Mucosa of descending colon (tissue), 3 donors: ENCODE results near the gene LMBR1L. TPM values are rescaled to one million over a fixed set of nuclear protein-coding genes. Genes with fewer than 3 reads are reported as not detected.
A peak's percentile ranks its signal among the peaks of the same experiment; 100 is the strongest.

Experiments used
- ATAC-seq: fragments of 200-7000 bp; cut with Tn5 transposase; one replicate; pipeline ENCODE4 v1.9.1; 2020; ENCODE audit warnings: mild to moderate bottlenecking, moderate library complexity
- DNase-seq, 3 donors: peaks; one replicate each; pipeline ENCODE4 v3.0.0-alpha.2; 2020
- H3K36me3 ChIP-seq: fragments of 200-600 bp; one replicate; pipeline ENCODE4 v1.8.0; 2021; ENCODE audit warnings: low read depth, mild to moderate bottlenecking
- H3K4me1 ChIP-seq: fragments of 200-600 bp; one replicate; pipeline ENCODE4 v1.8.0; 2021; ENCODE audit warnings: low read depth, mild to moderate bottlenecking
- H3K4me3 ChIP-seq: fragments of 200-600 bp; one replicate; pipeline ENCODE4 v1.8.0; 2021; ENCODE audit warnings: mild to moderate bottlenecking
- H3K9me3 ChIP-seq: fragments of 200-600 bp; one replicate; pipeline ENCODE4 v1.8.0; 2021; ENCODE audit warnings: mild to moderate bottlenecking
- intact Hi-C, 2 donors: fragments of 100-400 bp; cut with DNase I in 1 of 2; cut with micrococcal nuclease in 1 of 2; formaldehyde crosslinking; loops; one replicate each; pipeline versions ENCODE4 v1.11.0 to v1.11.1; 2022; cut with DNase I, micrococcal nuclease
- total RNA-seq, 3 donors: library from RNA; stranded (reverse); fragmentation: NEBNext Ultra II Directional in 2 of 3; extraction: Animal tissue kit (Norgen Biotek cat#: 25700) in 2 of 3; gene quantifications; one replicate each; pipeline versions ENCODE4 v1.2.1 to v1.2.4, GENCODE V29; 2021 to 2023
- TF ChIP-seq, protein P1 (sequence below): fragments of 200-600 bp; IDR thresholded peaks from one replicate; pipeline ENCODE4 v1.8.0; 2022; ENCODE audit warnings: antibody characterized with exemption, mild to moderate bottlenecking
- donor health status: DM: no; HTN: no; CAD: no; lungs with moderate emphysema.
- donor health status: DM: no; HTN: no; CAD: no.
- donor health status: DM: no; HTN: yes; CAD: no.

Gene LMBR1L
- total RNA-seq, 3 donors from 2014 or later = 46.1 to 77.4 (median 68.1) TPM

DNA sequence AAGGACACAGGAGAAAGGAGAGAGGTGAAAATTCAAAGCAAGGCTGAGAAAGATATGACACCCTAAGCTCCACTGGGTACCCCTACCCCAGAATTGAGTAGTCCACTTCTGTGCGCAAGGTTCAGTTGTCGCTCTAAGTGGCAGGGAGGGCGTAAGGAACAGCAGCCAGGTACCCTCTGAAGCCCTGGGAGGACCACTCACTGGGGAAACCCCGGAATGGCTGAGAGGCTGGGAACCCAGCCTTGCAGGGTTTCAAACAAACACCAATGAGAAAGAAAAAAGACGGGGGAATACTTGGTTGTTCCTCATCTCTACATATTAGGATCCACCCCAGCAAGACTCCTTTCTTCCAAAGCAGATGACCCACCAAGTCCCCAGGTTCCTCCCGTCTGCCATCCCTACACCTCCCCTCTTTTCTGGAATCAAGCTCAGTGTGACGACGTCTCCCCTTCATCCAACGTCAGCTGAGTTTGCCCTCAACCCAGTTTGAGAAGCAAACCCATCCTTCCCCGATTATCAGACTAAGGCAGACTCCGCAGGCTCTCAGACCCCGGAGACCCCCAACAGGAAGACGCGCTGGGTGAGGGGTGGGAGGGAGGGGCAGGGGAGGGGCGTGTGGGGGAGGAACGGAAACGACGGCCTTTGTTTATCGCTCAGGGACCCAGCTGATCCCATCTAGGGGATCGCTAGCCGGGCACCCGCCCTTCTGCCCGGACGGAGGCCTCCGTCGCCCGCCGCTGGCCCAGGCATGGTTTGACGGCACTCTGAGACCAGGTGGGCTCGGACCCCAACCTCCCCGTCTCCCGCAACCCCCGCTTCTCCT lies 795 bp downstream of the LMBR1L start:
- DNase-seq (peak in 2 of 3 donors; percentile 51 to 68), ATAC-seq (peak; percentile 37)
- TF ChIP-seq, protein P1, sequence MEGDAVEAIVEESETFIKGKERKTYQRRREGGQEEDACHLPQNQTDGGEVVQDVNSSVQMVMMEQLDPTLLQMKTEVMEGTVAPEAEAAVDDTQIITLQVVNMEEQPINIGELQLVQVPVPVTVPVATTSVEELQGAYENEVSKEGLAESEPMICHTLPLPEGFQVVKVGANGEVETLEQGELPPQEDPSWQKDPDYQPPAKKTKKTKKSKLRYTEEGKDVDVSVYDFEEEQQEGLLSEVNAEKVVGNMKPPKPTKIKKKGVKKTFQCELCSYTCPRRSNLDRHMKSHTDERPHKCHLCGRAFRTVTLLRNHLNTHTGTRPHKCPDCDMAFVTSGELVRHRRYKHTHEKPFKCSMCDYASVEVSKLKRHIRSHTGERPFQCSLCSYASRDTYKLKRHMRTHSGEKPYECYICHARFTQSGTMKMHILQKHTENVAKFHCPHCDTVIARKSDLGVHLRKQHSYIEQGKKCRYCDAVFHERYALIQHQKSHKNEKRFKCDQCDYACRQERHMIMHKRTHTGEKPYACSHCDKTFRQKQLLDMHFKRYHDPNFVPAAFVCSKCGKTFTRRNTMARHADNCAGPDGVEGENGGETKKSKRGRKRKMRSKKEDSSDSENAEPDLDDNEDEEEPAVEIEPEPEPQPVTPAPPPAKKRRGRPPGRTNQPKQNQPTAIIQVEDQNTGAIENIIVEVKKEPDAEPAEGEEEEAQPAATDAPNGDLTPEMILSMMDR = no peak
- Histone ChIP-seq H3K9me3 (no peaks in the 10 kb centered on the region), H3K36me3 (peaks cover 6% of the 10 kb centered on the region), H3K4me3 (peak overlapping the region; percentile 70), H3K4me1 (peaks cover 29% of the 10 kb centered on the region)
- intact Hi-C loops = loop anchor here in 1 of 2 donors (10.0 kb wide), 1 partner anchor 45 kb away; the partner anchor contains the start of genes KMT2D and RHEBL1

DNA sequence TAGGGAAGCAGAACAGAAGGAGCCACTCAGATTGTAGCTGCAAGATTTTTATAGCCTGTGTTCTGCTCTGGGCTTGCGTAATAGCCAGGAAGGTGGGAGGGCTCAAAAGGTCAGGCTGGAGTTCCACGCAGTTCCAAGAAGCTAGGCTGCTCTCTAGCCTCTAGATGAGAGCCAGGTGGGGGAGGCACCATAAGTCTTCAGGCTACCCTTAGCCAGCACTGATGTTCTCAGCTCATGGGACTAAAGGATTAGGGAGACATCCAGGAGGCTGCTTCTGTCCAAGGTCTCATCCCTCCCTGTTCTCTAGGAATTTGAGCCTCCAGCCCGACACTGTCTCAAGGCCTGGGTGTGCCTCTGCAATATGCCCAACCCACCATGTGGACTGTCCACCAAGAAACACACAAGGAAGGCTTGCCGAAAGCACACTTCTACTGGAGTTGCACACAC lies 1.7 kb downstream of the LMBR1L start:
- DNase-seq (peak in 2 of 3 donors; percentile 66 to 73), ATAC-seq (peak; percentile 57)
- H3K9me3 ChIP-seq = no peaks in the 10 kb centered on the region
- peaks cover 6% of the 10 kb centered on the region for H3K36me3 ChIP-seq
- peaks cover 29% of the 10 kb centered on the region for H3K4me1 ChIP-seq
- intact Hi-C loops = no loop called here
- TF ChIP-seq, protein P1 = no peak
- H3K4me3 ChIP-seq = no peak overlapping the region

- no peak for ATAC-seq
- no peak overlapping the region for H3K4me3 ChIP-seq
- TF ChIP-seq, protein P1 = no peak
- H3K9me3 ChIP-seq = no peaks in the 10 kb centered on the region
- peaks cover 6% of the 10 kb centered on the region for H3K36me3 ChIP-seq
- DNase-seq = no peak
- peaks cover 21% of the 10 kb centered on the region for H3K4me1 ChIP-seq
- intact Hi-C loops = no loop called here
Measured at GRCh38 chr12:49105504-49106084, 5.1 kb downstream of the LMBR1L start.

DNA sequence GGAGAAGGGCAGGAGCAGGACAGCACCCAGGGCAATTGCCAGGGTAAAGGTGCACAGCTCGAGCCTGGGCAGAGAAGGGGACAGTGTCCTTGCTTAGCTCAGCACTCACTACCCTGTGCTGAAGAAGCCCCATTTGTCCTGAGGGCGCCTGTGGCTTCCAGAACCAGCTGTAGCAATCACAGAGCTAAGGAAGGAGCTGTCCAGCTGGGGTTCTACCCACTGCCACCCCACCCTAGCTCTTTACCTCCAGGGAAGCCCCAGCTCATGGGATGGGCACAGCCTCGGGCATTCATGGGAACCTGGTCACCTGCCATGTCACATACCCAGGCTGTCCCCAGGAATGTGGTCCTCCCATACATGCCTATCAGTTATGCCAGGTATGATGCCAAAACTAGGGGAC lies 5.8 kb downstream of the LMBR1L start:
- H3K4me3 ChIP-seq = no peak overlapping the region
- ATAC-seq (no peak), DNase-seq (no peak)
- TF ChIP-seq, protein P1 = no peak
- H3K9me3 ChIP-seq = no peaks in the 10 kb centered on the region
- peaks cover 21% of the 10 kb centered on the region for H3K4me1 ChIP-seq
- peaks cover 5% of the 10 kb centered on the region for H3K36me3 ChIP-seq
- intact Hi-C loops = no loop called here

DNA sequence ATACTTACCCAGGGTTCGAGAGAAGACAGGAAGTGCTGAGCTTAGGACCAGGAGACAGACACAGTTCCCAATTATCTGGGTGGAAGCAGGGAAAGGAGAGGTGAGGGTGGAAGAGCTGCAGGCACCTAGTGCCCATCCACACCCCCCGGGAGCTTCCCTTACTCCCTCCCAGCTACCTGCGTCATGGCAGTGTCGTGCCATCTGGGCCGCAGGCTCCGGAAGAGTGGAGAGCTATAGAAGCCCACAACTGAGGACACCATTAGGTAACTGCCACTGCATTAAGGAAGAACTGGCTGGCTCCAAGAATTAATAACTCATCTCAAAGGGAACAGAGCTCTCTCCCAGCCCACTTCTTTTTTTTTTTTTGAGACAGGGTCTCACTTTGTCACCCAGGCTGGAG lies 10.3 kb downstream of the LMBR1L start:
- intact Hi-C loops = no loop called here
- no peaks in the 10 kb centered on the region for H3K4me1 ChIP-seq
- ATAC-seq (no peak), DNase-seq (no peak)
- no peak overlapping the region for H3K4me3 ChIP-seq
- no peaks in the 10 kb centered on the region for H3K9me3 ChIP-seq
- H3K36me3 ChIP-seq = peaks cover 5% of the 10 kb centered on the region
- TF ChIP-seq, protein P1 = no peak
